Measurements from ENCODE around the gene IPCEF1. TPM values are rescaled to one million over a fixed set of nuclear protein-coding genes. Genes with fewer than 3 reads are reported as not detected.
"Not testable (repeated sequence)": the region's sequence is repeated elsewhere in the genome, so short reads cannot be mapped to it uniquely, and the experiment has no call there.

Gene IPCEF1
- total RNA-seq, 1 experiment from 2014 or later: 6.6 TPM

- DNase-seq: not testable (repeated sequence)
Observed at GRCh38 chr6:154201688-154202087, 154.9 kb downstream of the IPCEF1 start.

GRCh38 chr6:154197196-154197860 is 159.3 kb downstream of the IPCEF1 start:
- H3K36me3 ChIP-seq (replicated peaks; ENCODE audit: control insufficient read depth, insufficient read depth, low read length): no peaks in the 10 kb centered on the region
- DNase-seq: no peak

More at GRCh38 chr6:154201688-154202087, 154.9 kb downstream of the IPCEF1 start:
- not testable (repeated sequence) for H3K36me3 ChIP-seq (replicated peaks; ENCODE audit: control insufficient read depth, insufficient read depth, low read length); H3K4me3 ChIP-seq (ENCODE audit: insufficient read depth, low read depth, low read length); H3K27me3 ChIP-seq (ENCODE audit: control insufficient read depth, insufficient read depth, low read length)

GRCh38 chr6:154196333-154196885 is 160.2 kb downstream of the IPCEF1 start:
- no peak for DNase-seq
- Histone ChIP-seq H3K36me3 (replicated peaks; ENCODE audit: control insufficient read depth, insufficient read depth, low read length) (no peaks in the 10 kb centered on the region), H3K4me3 (ENCODE audit: insufficient read depth, low read depth, low read length) (no peak overlapping the region), H3K27me3 (ENCODE audit: control insufficient read depth, insufficient read depth, low read length) (no peaks in the 10 kb centered on the region)

More at GRCh38 chr6:154197196-154197860, 159.3 kb downstream of the IPCEF1 start:
- no peaks in the 10 kb centered on the region for H3K27me3 ChIP-seq (ENCODE audit: control insufficient read depth, insufficient read depth, low read length)
- H3K4me3 ChIP-seq (ENCODE audit: insufficient read depth, low read depth, low read length): no peak overlapping the region

- no peaks in the 10 kb centered on the region for H3K27me3 ChIP-seq (ENCODE audit: control insufficient read depth, insufficient read depth, low read length)
- no peaks in the 10 kb centered on the region for H3K36me3 ChIP-seq (replicated peaks; ENCODE audit: control insufficient read depth, insufficient read depth, low read length)
- DNase-seq: no peak
- H3K4me3 ChIP-seq (ENCODE audit: insufficient read depth, low read depth, low read length): no peak overlapping the region
Observed at GRCh38 chr6:154187714-154188113, 168.9 kb downstream of the IPCEF1 start.

- Histone ChIP-seq H3K36me3 (replicated peaks; ENCODE audit: control insufficient read depth, insufficient read depth, low read length) (no peaks in the 10 kb centered on the region), H3K27me3 (ENCODE audit: control insufficient read depth, insufficient read depth, low read length) (no peaks in the 10 kb centered on the region), H3K4me3 (ENCODE audit: insufficient read depth, low read depth, low read length) (no peak overlapping the region)
- no peak for DNase-seq
Observed at GRCh38 chr6:154187203-154187602, 169.4 kb downstream of the IPCEF1 start.

DNA sequence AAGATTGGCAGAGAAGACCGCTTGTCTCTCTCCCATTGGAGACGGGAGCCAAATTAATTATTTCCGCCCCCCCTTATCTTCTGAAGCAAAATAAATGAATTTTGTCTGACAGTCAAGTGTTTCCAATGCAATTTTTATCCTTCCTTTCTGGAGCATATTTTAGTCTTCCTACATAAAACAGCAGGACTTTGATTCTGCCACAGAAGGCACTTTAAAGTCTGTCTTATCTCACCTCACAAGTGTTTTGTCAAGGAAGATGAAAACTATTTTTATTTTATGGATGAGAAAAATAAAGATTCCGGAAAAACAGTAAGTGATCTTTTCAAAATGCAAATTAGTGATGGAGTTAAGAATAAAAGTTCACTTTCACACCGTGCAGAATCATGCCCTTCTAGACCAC is 177.2 kb downstream of the IPCEF1 start:
- H3K36me3 ChIP-seq (replicated peaks; ENCODE audit: control insufficient read depth, insufficient read depth, low read length): no peaks in the 10 kb centered on the region
- H3K4me3 ChIP-seq (ENCODE audit: insufficient read depth, low read depth, low read length): no peak overlapping the region
- no peaks in the 10 kb centered on the region for H3K27me3 ChIP-seq (ENCODE audit: control insufficient read depth, insufficient read depth, low read length)
- no peak for DNase-seq

- not testable (repeated sequence) for H3K27me3 ChIP-seq (ENCODE audit: control insufficient read depth, insufficient read depth, low read length); DNase-seq; H3K36me3 ChIP-seq (replicated peaks; ENCODE audit: control insufficient read depth, insufficient read depth, low read length); H3K4me3 ChIP-seq (ENCODE audit: insufficient read depth, low read depth, low read length)
Observed at GRCh38 chr6:154172393-154172792, 184.2 kb downstream of the IPCEF1 start.

DNA sequence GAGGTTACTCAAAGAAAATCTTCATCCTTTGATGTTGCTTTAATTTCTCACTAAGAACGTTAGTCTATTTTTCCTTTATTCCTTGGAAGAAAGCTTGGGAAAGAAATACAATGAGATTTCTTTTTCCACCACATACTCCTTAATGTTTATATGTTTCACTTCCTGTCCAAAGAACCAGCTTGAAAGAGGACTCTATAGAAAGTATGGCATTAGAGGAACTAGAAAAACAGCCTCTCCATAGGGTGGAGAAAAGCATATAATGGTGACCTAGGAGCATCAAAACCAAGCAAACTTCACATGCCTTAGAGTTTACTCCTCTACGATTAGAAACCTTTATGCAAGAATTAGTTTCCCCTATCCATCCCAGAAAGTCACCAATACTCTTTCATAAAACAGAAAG is 186.5 kb downstream of the IPCEF1 start:
- no peaks in the 10 kb centered on the region for H3K36me3 ChIP-seq (replicated peaks; ENCODE audit: control insufficient read depth, insufficient read depth, low read length)
- DNase-seq: no peak
- H3K4me3 ChIP-seq (ENCODE audit: insufficient read depth, low read depth, low read length): no peak overlapping the region
- H3K27me3 ChIP-seq (ENCODE audit: control insufficient read depth, insufficient read depth, low read length): no peaks in the 10 kb centered on the region

DNA sequence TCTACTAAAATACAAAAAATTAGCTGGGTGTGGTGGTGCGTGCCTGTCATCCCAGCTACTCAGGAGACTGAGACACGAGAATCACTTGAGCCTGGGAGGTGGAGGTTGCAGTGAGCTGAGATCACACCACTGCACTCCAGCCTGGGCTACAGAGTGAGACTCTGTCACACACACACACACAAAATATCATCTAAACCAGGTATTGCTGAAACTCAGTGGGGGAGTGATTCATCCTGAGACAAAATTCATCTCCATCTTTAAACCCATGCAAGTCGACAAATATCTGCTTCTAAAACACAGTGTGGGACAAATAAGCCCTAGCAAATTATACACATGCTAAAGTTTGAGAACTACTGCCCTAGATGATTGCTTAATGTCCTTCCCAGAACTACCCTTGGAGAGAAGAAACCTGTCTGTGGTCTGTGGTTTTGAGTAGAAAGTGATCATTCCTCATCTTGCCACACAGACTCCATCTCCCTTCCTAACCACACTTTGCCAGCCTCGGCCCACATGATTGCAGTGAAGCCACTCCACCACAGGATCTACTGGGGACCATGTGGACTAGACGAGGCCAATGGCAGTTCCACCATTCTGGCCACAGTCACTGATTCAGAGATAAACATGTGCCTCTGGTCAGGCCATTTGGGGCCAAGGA is 187.3 kb downstream of the IPCEF1 start:
- DNase-seq: no peak
- no peaks in the 10 kb centered on the region for H3K27me3 ChIP-seq (ENCODE audit: control insufficient read depth, insufficient read depth, low read length)
- no peaks in the 10 kb centered on the region for H3K36me3 ChIP-seq (replicated peaks; ENCODE audit: control insufficient read depth, insufficient read depth, low read length)
- no peak overlapping the region for H3K4me3 ChIP-seq (ENCODE audit: insufficient read depth, low read depth, low read length)

- Histone ChIP-seq H3K27me3 (ENCODE audit: control insufficient read depth, insufficient read depth, low read length) (no peaks in the 10 kb centered on the region), H3K4me3 (ENCODE audit: insufficient read depth, low read depth, low read length) (no peak overlapping the region), H3K36me3 (replicated peaks; ENCODE audit: control insufficient read depth, insufficient read depth, low read length) (no peaks in the 10 kb centered on the region)
- no peak for DNase-seq
Observed at GRCh38 chr6:154167126-154167525, 189.5 kb downstream of the IPCEF1 start.

DNA sequence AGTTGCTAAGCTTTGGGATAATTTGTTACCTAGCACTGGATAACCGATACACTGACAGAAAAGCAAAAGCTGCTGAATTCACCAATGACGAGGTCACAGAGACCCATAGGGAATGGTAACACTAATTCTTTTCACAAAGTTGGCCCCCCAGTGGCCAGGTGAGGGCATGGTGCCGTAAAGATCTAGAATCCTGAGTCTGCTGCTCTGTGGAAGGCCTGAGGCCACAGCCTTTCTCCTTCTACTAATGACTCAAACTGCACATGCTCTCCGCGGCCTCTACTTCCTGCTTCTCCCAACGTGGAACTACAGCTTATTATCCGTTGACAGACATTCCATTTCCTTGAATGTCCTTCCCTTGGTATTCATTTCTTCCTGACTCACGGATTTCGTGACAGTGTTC is 190.5 kb downstream of the IPCEF1 start:
- peak; percentile 13 for DNase-seq
- Histone ChIP-seq H3K36me3 (replicated peaks; ENCODE audit: control insufficient read depth, insufficient read depth, low read length) (no peaks in the 10 kb centered on the region), H3K4me3 (ENCODE audit: insufficient read depth, low read depth, low read length) (no peak overlapping the region), H3K27me3 (ENCODE audit: control insufficient read depth, insufficient read depth, low read length) (no peaks in the 10 kb centered on the region)

DNA sequence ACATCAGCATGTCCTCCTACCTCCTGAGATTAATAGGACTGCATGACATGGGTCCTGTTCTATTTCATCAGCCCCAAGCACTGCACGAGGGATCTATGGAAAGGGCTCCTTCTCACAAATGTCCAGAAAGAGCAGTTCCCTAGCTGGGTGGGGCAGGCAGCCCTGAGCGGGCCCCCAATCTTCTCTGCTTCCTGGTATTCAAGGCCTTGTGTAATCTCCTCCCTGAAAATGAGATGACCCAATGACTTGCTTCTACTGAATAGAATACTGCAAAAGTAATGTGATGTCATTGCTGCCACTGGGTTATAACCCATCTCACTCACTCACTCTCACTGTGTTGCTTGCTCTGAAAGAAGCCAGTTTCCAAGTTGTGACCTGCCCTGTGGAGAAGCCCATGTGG is 191.1 kb downstream of the IPCEF1 start:
- Histone ChIP-seq H3K27me3 (ENCODE audit: control insufficient read depth, insufficient read depth, low read length) (no peaks in the 10 kb centered on the region), H3K36me3 (replicated peaks; ENCODE audit: control insufficient read depth, insufficient read depth, low read length) (no peaks in the 10 kb centered on the region), H3K4me3 (ENCODE audit: insufficient read depth, low read depth, low read length) (no peak overlapping the region)
- DNase-seq: no peak

- H3K27me3 ChIP-seq (ENCODE audit: control insufficient read depth, insufficient read depth, low read length): no peaks in the 10 kb centered on the region
- H3K36me3 ChIP-seq (replicated peaks; ENCODE audit: control insufficient read depth, insufficient read depth, low read length): no peaks in the 10 kb centered on the region
Observed at GRCh38 chr6:154164397-154164796, 192.2 kb downstream of the IPCEF1 start.

GRCh38 chr6:154161689-154162088 is 194.9 kb downstream of the IPCEF1 start:
- Histone ChIP-seq H3K36me3 (replicated peaks; ENCODE audit: control insufficient read depth, insufficient read depth, low read length) (no peaks in the 10 kb centered on the region), H3K4me3 (ENCODE audit: insufficient read depth, low read depth, low read length) (no peak overlapping the region), H3K27me3 (ENCODE audit: control insufficient read depth, insufficient read depth, low read length) (no peaks in the 10 kb centered on the region)
- DNase-seq: no peak

More at GRCh38 chr6:154164397-154164796, 192.2 kb downstream of the IPCEF1 start:
- no peak for DNase-seq
- H3K4me3 ChIP-seq (ENCODE audit: insufficient read depth, low read depth, low read length): no peak overlapping the region

DNA sequence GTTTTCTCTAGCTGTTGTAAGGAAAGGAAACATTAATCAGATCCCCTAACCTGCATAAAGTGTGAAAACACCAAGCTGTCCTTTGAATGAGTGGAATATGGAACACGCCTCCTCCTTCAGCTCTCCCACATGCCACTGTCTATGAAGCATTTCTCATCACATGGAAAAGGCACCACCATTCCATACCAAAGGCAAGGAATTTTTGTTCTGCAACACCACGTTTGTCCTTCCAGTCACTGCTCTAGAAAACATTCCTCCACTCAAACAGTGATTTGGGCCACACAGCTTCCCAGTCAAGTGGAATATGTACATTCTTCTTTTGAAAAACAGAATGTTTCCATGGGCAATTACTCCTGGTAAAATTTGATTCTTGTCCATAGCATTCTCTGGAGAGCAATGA is 197.5 kb downstream of the IPCEF1 start:
- H3K4me3 ChIP-seq (ENCODE audit: insufficient read depth, low read depth, low read length): no peak overlapping the region
- DNase-seq: no peak
- no peaks in the 10 kb centered on the region for H3K36me3 ChIP-seq (replicated peaks; ENCODE audit: control insufficient read depth, insufficient read depth, low read length)
- no peaks in the 10 kb centered on the region for H3K27me3 ChIP-seq (ENCODE audit: control insufficient read depth, insufficient read depth, low read length)

Data from H7 (cell line).